Stimulated activated CD8-positive, alpha-beta memory T cell treated with anti-CD3 and anti-CD28 coated beads, Interleukin-2, amount 100 ng/mL, for 48 hours (primary cell): ENCODE results near the gene PPP2R5A.
A peak's percentile ranks its signal among the peaks of the same experiment; 100 is the strongest.
"Not testable (repeated sequence)": the region's sequence is repeated elsewhere in the genome, so short reads cannot be mapped to it uniquely, and the experiment has no call there.

Source experiments
- DNase-seq, 2 donors: peaks; one replicate each; pipeline ENCODE4 v3.0.0-alpha.2; 2020; ENCODE audit warnings: low read depth in 2 of 2

Gene PPP2R5A

DNA sequence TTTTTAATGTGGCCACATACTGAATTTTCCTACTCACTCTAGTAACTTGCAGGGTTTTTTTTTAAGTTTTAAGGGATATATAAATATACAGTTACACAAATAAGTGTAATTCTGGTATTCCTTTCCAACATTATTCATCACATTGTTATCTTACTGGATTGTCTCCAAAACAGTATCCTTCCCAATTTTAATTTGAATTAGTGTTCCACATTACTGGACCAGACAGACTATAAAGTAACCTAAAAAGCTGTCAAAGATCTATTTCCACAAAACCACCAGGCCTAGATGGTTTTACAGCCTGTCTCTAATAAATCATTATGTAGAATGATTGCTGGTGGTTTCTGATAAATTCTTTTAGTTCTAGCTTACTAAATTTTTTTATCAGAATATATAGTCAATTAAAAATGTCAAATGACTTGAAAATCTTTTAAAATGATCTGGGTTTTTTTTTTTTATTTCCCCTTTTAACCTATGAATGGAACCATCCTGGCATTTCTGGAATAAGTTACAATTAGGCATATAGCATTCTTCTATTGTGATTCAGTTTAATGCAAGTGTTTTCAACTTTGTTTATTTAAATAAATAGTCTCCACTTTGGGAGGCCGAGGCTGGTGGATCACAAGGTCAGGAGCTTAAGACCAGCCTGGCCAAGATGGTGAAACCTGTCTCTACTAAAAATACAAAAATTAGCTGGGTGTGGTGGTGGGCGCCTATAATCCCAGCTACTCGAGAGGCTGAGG is 70.2 kb downstream of the PPP2R5A start:
- no peak for DNase-seq

DNA sequence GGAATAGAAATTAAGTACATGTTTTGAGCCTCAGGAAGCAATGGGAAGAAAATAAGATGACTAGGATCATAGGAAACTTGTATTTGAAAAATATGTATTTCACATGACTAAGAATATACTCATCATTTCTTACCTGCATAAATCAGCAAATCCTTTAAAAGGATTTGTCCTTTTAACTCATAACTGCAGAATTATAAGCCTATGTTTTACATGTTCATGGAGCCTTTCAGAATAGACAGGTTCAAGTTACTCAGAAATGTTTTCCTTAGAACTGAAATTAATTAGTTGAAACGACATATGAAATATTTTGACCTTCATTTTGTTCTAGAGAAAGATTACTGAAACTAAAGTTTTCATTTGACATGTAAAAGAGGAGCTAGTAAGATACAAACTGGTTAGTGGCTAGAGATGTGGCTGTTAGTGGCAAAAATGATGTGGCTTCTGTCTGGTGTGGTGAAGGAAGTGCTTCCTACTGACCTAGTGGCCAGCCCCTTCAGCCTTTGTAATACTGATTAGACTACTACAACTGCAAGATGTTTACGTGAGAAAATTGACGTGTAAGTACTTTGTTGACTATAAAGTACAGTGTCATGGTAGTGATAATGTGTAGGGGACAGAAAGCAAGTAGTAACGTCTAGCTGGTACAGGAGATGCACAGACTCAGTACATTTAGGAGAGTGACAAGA is 74.7 kb downstream of the PPP2R5A start:
- DNase-seq, result peak in 1 of 2 donors; percentile 8

DNA sequence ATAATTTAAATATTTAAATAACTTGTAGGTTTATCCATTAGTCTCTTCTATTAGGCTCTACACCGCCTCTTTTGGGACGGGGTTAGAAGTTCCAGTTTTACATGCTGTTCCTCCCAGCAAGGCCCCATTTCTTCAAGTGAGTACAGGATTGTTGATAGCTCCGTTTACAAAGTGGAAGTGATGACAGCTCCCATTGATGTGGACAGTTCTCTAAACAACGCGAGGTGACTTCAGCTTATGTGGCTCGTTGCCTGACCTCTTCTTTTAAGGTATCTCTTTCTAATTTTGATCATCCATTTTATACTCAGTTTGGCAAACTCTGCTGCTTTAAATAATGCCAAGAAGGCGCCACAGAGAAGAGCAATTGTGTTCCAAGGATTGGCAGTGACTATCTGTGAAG is 79.8 kb downstream of the PPP2R5A start:
- DNase-seq, result no peak

DNA sequence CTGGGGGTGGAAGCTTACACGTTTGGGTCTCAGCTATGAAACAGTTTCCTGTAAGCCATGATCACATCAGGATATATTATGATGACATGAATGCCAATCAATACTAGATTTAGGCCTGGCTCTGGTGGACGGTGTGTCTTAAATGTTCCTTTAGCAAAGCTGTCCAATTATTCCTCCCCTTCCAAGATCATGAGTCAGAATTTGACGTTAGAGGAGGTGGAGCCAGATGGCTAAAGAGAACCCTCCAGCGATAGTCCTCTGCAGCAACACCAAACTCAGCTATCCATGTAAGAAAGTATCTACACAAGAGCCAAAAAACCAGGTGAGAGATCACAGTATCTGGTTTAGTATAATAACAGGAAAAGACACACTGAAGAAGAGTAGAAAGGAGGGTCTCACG is 81.7 kb downstream of the PPP2R5A start:
- DNase-seq, result no peak

DNA sequence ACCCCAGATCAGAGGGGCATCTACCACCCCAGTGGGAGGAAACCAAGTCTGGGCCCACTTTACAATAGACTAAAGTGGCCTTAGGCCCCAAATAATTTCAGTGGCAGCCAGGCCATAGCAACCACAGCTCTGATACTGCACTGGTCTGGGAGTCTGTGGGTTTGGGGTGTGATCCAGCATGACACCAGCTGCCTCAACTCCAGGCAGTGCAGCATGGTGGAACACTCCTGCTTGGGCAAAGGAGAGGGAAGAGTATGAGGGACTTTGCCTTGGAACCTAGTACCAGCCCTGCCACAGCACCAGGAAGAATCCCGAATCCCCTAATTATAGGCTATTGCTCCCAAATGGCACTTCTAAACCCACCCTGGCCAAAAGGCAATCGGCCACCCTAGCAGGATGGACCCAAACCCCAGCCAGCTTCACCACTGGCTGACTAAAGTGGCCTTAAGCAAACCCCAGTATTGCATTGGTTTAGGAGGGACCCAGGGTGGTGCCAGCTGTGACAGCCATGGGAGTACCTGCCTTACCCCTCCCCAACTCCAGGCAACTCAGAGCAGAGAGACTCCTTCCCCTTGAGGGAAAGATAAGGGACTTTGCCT is 82.4 kb downstream of the PPP2R5A start:
- DNase-seq, result no peak

DNA sequence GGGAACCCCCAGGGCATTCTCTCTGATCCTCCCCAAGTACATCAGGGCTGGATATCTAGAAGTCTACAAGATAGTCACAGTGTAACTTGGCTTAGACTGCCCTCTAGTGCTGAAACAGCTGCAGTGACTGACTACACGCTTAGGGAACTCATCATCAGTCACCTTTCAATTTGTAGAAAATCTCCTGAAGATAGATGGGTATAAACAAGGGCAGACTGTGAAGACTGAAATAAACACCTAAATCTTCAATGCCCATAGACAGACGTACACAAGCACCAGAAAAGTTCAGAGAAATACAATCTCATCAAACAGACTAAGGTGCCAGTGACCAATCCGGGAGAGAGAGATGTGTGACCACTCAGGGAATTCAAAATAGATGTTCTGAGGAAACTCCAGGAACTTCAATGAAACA is 82.9 kb downstream of the PPP2R5A start:
- no peak for DNase-seq

DNA sequence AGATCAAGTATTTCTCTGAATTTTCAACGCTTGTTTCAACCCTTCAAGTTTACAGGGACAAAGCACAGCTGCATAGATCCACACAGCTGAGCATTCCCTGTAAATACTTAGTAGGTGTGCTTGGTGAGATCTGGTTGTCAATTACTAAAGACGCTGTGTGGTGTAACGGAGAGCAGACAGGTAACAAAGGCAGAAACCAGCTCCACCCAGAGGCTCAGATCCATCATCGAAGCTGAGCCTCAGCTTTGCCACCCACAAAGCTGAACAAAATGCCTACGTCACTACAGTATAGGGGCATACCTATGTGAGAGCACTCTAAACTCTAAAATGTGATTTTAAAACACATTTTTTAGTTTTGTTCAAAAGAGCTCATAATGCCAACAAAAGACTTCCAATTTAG is 90.8 kb downstream of the PPP2R5A start:
- DNase-seq, result no peak

DNA sequence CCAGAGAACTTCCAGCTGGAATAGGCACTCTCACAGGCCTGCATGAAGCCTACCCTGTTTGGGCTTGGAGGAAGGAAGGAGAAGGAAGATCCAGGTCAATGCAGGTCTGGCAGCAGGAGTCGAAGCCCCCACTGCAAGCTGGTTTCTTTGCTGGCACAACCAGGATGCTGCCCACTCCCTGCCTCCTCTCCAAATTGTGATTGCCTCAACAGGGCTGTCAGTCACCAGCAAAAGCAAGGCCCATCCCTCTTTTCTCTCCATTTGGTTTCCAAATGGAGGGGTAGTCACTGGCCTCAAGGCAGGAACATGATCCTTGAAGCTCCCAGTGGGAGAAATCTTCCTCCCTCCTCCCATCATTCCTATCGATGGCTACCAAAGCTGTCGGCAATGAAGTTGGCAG is 92.4 kb downstream of the PPP2R5A start:
- DNase-seq, result no peak

DNA sequence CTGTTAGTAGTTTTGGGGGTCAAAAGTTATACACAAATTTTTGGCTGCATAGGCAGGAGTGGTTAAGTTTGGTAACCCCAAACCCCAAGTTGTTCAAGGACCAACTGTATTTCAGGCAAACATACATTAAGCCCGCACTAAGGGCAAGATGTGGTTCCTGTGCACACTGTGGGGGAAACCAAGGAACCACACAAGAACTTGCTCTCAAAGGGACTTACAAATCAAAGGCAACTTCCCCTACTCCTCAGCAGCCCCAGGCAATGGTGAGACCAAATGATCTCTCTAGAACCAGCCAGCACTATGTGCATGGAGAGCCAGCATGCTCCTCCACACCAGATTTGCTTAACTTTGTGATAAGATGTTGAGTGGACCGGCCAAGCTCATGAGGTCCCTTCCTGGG is 94.2 kb downstream of the PPP2R5A start:
- DNase-seq, result no peak

DNA sequence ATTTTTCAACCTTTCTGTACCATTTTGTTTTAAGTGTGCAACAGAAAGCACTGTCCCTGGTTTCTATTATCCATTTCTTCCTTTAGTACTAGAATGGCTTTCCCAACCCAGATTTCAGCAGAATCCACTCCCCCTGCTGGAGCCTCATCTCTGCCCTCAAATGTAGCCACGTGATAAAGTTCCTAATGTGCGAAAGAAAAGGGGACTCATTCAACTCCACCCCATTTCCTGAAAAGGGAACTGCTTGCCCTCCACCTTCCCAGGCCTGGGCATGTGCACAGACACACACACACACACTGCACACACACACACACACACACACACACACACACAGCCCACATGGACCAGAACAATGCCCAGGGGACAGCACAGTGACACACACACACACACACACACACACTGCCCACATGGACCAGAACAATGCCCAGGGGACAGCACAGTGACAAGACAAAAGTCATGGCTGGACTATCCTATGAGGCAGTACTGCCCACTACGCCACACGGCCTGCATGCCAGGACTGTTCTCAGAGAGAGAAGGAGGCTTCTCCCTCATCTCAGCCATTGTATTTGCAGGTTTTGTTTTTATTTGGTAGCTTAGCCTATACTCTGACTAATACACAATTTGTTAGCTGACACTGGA is 96.3 kb downstream of the PPP2R5A start:
- no peak for DNase-seq

DNA sequence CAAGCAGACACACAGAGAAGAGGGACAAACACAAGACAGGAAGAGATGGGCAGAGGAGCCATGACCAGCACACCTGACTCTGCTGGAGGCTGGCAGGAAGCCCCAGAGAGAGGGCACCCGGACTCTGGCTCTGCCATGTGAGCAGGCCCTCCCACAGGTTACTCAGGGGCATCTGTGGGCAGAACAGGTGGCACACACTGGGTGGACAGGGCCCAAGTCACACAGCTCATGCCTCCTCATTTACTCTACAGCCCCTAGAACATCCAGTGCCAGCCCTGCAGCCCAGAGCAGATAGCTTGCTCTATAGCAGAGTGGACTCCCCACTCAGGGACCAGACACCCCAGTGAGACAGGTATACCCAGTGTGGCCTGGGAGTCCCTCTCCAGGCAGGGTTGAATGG is 100.8 kb downstream of the PPP2R5A start:
- no peak for DNase-seq

DNA sequence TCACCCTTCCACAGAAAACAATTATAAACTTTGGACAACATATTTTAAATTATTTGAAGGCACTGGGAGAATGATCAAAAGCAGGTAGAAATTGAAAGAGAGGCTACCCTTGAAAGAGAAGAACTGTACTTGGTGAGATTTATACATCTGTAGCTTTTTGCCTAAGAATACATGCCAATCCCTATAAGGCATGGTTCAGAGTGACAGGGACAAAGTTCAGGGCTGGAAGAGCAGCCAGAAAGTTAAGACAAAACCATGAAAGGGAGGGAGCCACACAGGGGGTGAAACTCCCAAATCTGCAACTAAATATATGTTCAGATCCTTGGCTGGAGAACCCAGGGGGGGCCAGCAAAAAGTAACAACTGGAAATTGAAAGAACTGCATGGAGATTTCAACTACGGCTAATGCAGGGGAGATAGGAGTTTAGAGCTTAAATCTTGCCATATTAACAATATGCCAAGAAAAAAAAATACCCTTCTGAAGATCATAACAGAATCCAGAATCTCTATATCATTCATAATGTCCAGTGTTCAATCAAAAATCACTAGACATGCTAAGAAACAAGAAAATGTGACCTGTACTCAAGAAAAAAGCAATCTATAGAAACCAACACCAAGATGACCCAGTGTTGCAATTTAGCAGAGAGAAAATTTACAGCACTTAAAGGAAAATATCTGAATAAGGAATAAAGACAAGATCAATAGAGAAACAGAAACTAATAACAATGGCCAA is 103.9 kb downstream of the PPP2R5A start:
- no peak for DNase-seq

DNA sequence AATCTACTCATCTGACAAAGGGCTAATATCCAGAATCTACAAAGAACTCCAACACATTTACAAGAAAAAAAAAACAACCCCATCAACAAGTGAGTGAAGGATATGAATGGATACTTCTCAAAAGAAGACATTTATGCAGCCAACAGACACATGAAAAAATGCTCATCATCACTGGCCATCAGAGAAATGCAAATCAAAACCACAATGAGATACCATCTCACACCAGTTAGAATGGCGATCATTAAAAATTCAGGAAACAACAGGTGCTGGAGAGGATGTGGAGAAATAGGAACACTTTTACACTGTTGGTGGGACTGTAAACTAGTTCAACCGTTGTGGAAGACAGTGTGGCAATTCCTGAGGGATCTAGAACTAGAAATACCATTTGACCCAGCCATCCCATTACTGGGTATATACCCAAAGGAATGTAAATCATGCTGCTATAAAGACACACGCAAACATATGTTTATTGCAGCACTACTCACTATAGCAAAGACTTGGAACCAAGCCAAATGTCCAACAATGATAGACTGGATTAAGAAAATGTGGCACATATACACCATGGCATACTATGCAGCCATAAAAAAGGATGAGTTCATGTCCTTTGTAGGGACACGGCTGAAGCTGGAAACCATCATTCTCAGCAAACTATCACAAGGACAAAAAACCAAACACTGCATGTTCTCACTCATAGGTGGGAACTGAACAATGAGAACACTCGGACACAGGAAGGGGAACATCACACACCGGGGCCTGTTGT is 110.6 kb downstream of the PPP2R5A start:
- not testable (repeated sequence) for DNase-seq

DNA sequence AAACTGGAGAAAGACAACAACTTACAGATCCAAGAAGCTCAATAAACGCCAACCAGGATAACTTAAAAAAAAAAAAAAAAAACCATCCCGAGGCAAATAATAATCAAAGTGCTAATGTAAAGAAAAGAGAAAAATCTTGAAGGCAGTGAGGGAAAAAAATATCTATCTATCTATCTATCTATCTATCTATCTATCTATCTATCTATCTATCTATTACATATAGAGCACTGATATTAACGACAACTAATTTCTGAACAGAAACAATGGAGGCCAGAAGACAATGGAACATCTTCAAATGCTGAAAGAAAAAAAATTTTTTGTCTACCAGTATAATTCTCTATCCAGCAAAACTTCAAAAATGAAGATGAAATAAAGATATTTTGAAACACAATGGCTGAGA is 111.4 kb downstream of the PPP2R5A start:
- no peak for DNase-seq

DNA sequence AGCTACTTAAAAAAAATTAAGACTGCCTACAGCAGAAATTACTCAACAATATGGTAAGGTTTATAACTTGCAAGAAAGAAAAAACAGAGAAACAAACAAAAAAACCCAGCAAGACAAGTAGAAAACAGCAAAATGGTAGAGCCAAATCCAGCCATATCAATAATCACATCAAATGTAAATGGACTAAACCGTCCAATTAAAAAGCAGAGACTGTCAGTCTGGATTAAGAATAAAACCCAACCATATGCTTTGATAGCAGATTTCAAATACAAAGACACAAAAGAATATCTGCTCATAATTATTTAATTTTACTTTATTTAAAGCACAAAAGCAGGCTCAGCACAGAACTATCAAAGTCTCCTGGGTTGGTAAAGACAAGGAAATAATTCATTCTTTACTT is 112.0 kb downstream of the PPP2R5A start:
- DNase-seq, result no peak

DNA sequence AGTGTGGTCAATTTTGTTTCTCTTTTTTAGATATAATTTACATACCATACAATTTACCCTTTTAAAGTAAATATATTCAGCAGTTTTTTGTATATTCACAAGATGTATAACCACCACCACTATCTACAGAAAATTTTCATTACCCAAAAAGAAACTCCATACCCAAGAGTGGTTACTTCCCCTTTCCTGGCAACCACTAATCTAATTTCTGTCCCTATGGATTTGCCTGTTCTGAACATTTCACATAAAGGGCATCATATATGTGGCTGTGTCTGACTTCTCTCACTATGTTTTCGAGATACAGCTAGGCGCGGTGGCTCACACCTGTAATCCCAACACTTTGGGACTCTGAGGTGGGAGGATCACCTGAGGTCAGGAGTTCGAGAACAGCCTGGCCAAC is 115.8 kb downstream of the PPP2R5A start:
- no peak for DNase-seq

DNA sequence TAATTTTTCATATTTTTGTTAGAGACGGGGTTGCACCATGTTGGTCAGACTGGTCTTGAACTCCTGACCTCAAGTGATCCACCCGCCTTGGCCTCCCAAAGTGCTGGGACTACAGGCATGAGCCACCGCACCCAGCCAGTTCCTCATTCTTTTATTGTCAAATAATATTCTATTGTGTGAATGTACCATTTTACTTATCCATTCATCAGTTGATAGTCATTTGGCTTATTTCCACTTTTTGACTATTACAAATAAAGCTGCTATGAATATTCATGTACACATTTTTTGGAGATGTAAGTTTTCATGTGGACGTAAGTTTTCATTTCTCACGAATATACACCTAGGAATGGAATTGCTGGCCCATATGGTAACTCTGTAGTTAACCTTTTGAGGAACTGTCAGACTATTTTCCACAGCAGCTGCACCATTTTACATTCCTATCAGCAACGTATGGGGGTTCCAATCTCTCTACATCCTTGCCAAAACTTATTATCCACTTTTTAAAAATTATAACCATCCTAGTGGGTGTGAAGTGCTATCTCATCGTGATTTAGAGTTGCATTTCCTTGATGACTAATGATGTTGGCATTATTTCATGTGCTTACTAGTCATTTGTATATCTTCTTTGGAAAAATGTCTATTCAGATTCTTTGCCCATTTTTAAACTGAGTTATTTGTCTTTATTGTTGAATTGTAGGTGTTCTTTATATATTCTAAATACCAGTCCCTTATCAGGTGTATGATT is 116.8 kb downstream of the PPP2R5A start:
- no peak for DNase-seq

DNA sequence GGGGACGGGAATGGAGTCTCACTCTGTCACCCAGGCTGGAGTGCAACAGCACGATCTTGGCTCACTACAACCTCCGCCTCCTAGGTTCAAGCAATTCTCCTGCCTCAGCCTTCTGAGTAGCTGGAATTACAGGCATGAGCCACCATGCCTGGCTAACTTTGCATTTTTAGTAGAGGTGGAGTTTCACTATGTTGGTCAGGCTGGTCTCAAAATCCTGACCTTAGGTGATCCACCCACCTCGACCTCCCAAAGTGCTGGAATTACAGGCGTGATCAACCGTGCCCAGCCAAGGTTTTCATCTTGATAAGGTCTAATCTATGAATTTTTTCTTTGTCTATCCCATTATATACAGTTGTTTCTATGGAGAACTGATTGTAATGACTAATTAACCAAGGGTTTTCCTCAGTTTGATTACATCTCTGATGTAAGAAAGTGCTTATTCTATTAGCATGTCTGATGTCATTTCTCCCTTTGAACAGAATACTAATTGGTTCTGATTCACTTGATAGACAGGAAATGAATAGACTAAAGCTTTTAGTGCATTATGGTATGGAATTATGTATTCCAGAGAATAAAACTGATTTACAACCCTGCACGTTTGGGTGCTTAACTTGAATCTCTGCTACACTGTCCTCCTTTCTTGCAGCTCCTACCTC is 117.6 kb downstream of the PPP2R5A start:
- DNase-seq, result no peak

DNA sequence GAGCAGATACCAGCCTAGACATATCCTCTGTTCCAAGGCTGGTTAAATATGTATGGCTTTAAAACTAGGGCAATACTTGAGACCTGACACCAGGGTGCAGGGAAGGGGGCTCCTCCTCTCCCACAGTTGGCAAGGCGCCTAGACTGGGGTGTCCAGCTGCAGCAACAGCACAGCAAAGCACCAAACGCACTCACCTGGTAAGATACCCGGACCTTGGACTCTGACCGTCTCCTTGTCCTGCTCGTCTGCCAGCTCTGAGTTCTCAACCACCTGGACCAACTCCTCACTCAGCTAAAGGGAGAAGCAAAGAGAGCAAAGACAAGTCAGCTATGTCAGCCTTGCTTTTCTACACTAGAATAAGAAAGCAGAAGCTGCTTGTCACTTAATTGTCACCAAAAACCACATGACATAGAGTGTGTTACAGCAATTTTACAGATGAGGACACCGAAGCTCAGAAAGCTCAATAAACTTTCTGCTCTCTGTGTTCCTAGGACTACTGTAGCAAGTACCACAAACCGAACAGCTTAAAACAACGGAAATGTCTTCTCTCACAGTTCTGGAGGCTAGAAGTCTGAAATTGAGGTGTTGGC is 125.1 kb downstream of the PPP2R5A start:
- DNase-seq, result no peak
